Fibroblast of lung (primary cell): ENCODE data around the gene EDN2. TPM values are rescaled to one million over a fixed set of nuclear protein-coding genes. Genes with fewer than 3 reads are reported as not detected.

Experiments used
- DNase-seq, 2 donors: peaks; one replicate each; pipeline versions ENCODE4 v3.0.0 to v3.0.0-alpha.2; 2010; ENCODE audit warnings: low read depth in 2 of 2
- H2AFZ ChIP-seq: 2 replicates; pipeline ENCODE4 v1.5.1; 2012; ENCODE audit warnings: low read length, control low read depth, inconsistent platforms
- H3K27ac ChIP-seq: 2 replicates; pipeline ENCODE4 v1.5.1; 2011; ENCODE audit warnings: low read length, control low read depth; ENCODE audit not compliant: insufficient read depth
- H3K27me3 ChIP-seq: 2 replicates; pipeline ENCODE4 v1.5.1; 2011; ENCODE audit warnings: mild to moderate bottlenecking, low read length; ENCODE audit not compliant: control insufficient read depth, insufficient read depth
- H3K36me3 ChIP-seq: 2 replicates; pipeline ENCODE4 v1.5.1; 2011; ENCODE audit warnings: low read length; ENCODE audit not compliant: control insufficient read depth, insufficient read depth
- H3K4me1 ChIP-seq: 2 replicates; pipeline ENCODE4 v1.5.1; 2011; ENCODE audit warnings: low read length; ENCODE audit not compliant: control insufficient read depth, insufficient read depth; ENCODE audit errors: extremely low read depth
- H3K4me2 ChIP-seq: 2 replicates; pipeline ENCODE4 v1.5.1; 2011; ENCODE audit warnings: low read length, control low read depth; ENCODE audit not compliant: insufficient read depth; ENCODE audit errors: extremely low read depth
- H3K4me3 ChIP-seq, 4 experiments: fragments of 200-600 bp in 1 of 4; sonication (generic) in 1 of 4; replicated peaks in 1 of 4; 2 replicates each; pipeline ENCODE4 v1.5.1; 2011 to 2016; ENCODE audit warnings: low read length in 4 of 4, low read depth in 3 of 4, mild to moderate bottlenecking in 3 of 4, control low read depth in 2 of 4, inconsistent platforms in 1 of 4, mixed read lengths in 1 of 4; ENCODE audit not compliant: insufficient read depth in 1 of 4; ENCODE audit errors: control extremely low read depth in 1 of 4
- H3K79me2 ChIP-seq: 2 replicates; pipeline ENCODE4 v1.5.1; 2012; ENCODE audit warnings: mild to moderate bottlenecking, low read length, inconsistent platforms; ENCODE audit not compliant: control insufficient read depth, insufficient read depth
- H3K9ac ChIP-seq: 2 replicates; pipeline ENCODE4 v1.5.1; 2011; ENCODE audit warnings: mild to moderate bottlenecking, low read length, control low read depth; ENCODE audit not compliant: insufficient read depth
- H3K9me3 ChIP-seq: 2 replicates; pipeline ENCODE4 v1.5.1; 2012; ENCODE audit warnings: low read depth, low read length; ENCODE audit not compliant: control insufficient read depth, insufficient read depth
- H4K20me1 ChIP-seq: 2 replicates; pipeline ENCODE4 v1.5.1; 2011; ENCODE audit warnings: low read length; ENCODE audit not compliant: control insufficient read depth, insufficient read depth; ENCODE audit errors: extremely low read depth
- EZH2 ChIP-seq: IDR thresholded peaks from 2 replicates; pipeline ENCODE4 v1.5.1; 2012; ENCODE audit warnings: low read length, control low read depth, mild to moderate bottlenecking; ENCODE audit errors: missing control alignments
- polyA plus RNA-seq, 2 donors: library from polyadenylated mRNA; depleted of rRNA in 1 of 2; stranded (reverse) in 1 of 2; unstranded in 1 of 2; fragments of >200 nt; gene quantifications; 2 replicates each; pipeline ENCODE4 v1.2.1, GENCODE V29; 2011 to 2012; ENCODE audit warnings: missing spikeins in 1 of 2
- total RNA-seq: library from RNA; depleted of rRNA; stranded (reverse); fragments of >200 nt; gene quantifications from 2 replicates; pipeline ENCODE4 v1.2.1, GENCODE V29; 2014
- TF ChIP-seq, protein P1 (sequence below), 2 donors: IDR thresholded peaks in 1 of 2; conservative IDR thresholded peaks in 1 of 2; 1 replicate in 1 of 2; 2 replicates in 1 of 2; pipeline ENCODE4 v1.5.1; 2011 to 2012; ENCODE audit warnings: low read length in 2 of 2, control low read depth in 1 of 2, inconsistent platforms in 1 of 2, low read depth in 1 of 2, mild to moderate bottlenecking in 1 of 2

The EDN2 gene
- total and polyA plus RNA-seq, 2 donors (not counting 1 experiment from before 2014, with no cell fraction given) = not detected

DNA sequence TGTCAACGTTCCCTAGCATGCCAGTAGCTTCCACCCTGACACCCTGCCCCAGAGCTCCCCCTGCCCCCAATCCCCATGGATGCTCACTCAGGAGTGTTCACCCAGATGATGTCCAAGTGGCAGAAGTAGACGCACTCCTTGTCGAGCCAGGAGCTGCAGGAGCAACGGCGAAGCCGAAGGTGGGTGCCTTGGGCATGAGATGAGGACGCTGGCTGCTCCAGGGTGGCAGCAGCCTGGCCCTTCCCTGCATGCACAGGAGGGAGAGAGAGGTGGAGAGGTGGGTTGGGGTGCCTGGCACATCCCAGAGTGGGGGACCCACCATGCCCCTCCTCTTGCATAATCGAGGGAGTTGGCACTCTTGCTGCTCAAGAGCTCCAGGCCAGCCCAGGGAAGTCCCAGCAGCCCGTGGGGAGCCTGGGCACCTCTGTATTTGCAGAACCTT lies 502 bp downstream of the EDN2 start:
- Histone ChIP-seq H3K27ac (no peak overlapping the region), H3K9ac (no peak overlapping the region), H3K4me3 (no peak overlapping the region), H3K36me3 (no peaks in the 10 kb centered on the region), H3K9me3 (no peaks in the 10 kb centered on the region), H3K4me2 (no peak overlapping the region), H3K4me1 (no peaks in the 10 kb centered on the region), H3K27me3 (no peaks in the 10 kb centered on the region), H2AFZ (no peak overlapping the region), H3K79me2 (no peaks in the 10 kb centered on the region), H4K20me1 (no peaks in the 10 kb centered on the region)
- DNase-seq = no peak
- TF ChIP-seq, protein P1, sequence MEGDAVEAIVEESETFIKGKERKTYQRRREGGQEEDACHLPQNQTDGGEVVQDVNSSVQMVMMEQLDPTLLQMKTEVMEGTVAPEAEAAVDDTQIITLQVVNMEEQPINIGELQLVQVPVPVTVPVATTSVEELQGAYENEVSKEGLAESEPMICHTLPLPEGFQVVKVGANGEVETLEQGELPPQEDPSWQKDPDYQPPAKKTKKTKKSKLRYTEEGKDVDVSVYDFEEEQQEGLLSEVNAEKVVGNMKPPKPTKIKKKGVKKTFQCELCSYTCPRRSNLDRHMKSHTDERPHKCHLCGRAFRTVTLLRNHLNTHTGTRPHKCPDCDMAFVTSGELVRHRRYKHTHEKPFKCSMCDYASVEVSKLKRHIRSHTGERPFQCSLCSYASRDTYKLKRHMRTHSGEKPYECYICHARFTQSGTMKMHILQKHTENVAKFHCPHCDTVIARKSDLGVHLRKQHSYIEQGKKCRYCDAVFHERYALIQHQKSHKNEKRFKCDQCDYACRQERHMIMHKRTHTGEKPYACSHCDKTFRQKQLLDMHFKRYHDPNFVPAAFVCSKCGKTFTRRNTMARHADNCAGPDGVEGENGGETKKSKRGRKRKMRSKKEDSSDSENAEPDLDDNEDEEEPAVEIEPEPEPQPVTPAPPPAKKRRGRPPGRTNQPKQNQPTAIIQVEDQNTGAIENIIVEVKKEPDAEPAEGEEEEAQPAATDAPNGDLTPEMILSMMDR (conservative IDR thresholded peaks at IDR 0.05 in 1 of 2, IDR thresholded peaks at IDR 0.05 in 1 of 2; ENCODE audit: low read depth in 1 of 2, low read length in 2 of 2) = no peak
- no peak for TF ChIP-seq EZH2

DNA sequence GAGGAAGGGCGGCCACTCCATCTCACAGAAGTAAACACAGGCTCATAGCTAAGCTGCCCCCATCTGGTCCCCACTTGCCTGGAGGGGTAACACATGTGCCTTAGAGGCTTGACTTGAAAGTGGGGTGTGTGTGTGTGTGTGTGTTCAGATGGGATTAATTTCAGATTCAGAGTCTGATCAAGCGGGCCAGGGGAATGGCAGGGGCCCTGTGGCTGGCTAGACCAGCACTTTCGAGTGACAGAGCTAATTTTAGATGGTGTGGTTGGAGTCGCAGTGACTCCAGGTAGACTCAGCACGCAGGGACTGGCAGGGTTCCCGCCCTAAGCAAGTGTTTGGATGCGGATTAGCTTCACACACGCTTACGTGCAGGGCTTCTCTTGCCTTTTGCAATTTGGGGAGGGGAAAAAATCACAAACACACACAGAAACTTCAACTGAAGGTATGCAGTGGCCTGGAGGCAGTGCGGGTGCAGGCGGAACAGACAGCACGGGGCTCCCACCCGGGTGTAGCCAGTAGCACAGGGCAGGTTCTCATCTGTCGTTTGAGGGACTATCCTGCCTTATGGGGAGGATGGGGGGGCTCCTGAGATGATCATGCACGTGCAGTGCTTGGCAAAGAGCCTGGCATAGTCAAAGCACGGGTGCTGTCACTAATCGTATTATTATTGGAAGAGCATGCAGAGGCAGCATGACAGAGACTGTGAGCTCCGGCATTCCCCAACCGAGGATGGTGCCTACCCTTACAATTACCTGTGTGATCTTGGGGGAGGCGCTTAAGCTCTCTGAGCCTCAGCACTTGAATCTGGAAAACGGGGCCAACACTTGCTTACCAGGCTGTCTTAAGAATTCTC lies 1.3 kb downstream of the EDN2 start:
- H3K4me2 ChIP-seq = no peak overlapping the region
- H3K27ac ChIP-seq = no peak overlapping the region
- H2AFZ ChIP-seq = no peak overlapping the region
- H3K79me2 ChIP-seq = no peaks in the 10 kb centered on the region
- TF ChIP-seq EZH2 = no peak
- TF ChIP-seq, protein P1 (conservative IDR thresholded peaks at IDR 0.05 in 1 of 2, IDR thresholded peaks at IDR 0.05 in 1 of 2; ENCODE audit: low read depth in 1 of 2, low read length in 2 of 2) = no peak
- no peaks in the 10 kb centered on the region for H3K9me3 ChIP-seq
- no peaks in the 10 kb centered on the region for H3K4me1 ChIP-seq
- H3K9ac ChIP-seq = no peak overlapping the region
- H3K27me3 ChIP-seq = no peaks in the 10 kb centered on the region
- H4K20me1 ChIP-seq = no peaks in the 10 kb centered on the region
- no peaks in the 10 kb centered on the region for H3K36me3 ChIP-seq
- no peak overlapping the region for H3K4me3 ChIP-seq
- no peak for DNase-seq

- no peak overlapping the region for H3K27ac ChIP-seq
- H2AFZ ChIP-seq = no peak overlapping the region
- no peak overlapping the region for H3K9ac ChIP-seq
- no peaks in the 10 kb centered on the region for H3K27me3 ChIP-seq
- H3K4me3 ChIP-seq = no peak overlapping the region
- no peak overlapping the region for H3K4me2 ChIP-seq
- no peaks in the 10 kb centered on the region for H3K79me2 ChIP-seq
- H4K20me1 ChIP-seq = no peaks in the 10 kb centered on the region
- peak in 1 of 2 donors; percentile 63 for DNase-seq
- H3K36me3 ChIP-seq = no peaks in the 10 kb centered on the region
- no peaks in the 10 kb centered on the region for H3K9me3 ChIP-seq
- no peak for TF ChIP-seq EZH2
- TF ChIP-seq, protein P1 (conservative IDR thresholded peaks at IDR 0.05 in 1 of 2, IDR thresholded peaks at IDR 0.05 in 1 of 2; ENCODE audit: low read depth in 1 of 2, low read length in 2 of 2) = no peak
- no peaks in the 10 kb centered on the region for H3K4me1 ChIP-seq
These were observed 2.3 kb downstream of the EDN2 start for GRCh38 chr1:41482001-41482765.
